DLD1 (cell line): ENCODE results near the gene CFAP46.
"Not testable (repeated sequence)": the region's sequence is repeated elsewhere in the genome, so short reads cannot be mapped to it uniquely, and the experiment has no call there.

Experiments used
- in situ Hi-C: cut with HindIII; loops from 2 replicates; pipeline ENCODE4 v1.10.0; 2017; ENCODE audit warnings: low sequenced_read_pairs

CFAP46 gene

DNA sequence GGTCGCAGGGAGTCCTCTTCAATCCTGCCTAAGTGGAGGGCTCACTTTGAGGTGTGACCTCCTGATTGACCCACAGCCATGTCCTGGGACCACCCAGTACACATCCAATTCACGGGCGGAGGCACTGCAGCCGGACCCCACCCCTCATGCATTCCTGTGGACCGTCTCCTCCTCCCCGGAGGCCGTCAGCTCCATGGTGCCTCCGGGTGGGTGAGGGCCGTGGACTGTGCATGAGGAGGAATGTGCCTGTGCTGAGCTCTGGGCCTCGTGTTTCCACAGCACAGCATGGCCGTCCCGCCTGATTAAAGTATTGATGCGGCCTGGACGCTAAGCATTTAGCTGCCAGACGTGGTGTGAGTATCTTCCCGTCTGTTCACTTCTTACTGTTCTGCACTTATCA is 52.8 kb downstream of the CFAP46 start:
- in situ Hi-C loops: no loop called here

GRCh38 chr10:132888898-132889490 is 53.4 kb downstream of the CFAP46 start:
- in situ Hi-C loops: no loop called here

- in situ Hi-C loops: not testable (repeated sequence)
Measured at GRCh38 chr10:132888446-132888845, 53.9 kb downstream of the CFAP46 start.

- in situ Hi-C loops: no loop called here
Measured at GRCh38 chr10:132886211-132887099, 55.9 kb downstream of the CFAP46 start.

DNA sequence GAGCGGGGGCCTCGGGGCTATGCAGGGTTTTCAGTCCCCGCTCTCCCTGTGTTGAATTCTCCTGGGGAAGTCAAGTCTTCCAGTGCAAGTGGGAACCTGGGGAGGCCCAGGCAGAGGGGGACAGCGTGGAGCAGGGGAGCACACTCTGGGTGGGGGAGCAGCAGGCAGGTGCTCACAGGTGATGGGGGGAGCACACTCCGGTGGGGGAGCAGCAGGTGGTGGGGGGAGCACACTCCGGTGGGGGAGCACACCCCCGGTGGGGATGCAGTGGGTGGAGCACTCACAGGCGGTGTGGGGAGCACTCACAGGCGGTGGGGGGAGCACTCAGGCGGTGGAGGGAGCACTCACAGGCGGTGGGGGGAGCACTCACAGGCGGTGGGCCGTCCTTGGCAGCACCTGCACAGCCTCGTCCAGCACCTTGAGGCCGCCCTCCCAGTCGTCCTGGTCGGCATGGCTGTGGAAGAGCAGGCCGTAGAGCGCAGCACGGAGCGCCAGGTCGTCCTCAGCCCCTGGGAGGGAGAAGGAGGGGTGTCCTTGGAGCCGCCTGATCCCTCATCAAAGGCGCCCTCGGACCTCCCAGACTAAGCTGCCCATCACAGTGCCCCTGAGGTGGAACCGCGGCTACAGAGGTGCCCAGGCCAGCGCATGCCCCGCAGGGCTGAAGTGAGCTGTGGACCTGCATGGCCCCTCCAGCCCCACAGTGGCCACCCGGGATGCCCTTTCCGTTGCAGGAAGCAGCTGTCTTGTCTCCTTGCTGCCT is 56.7 kb downstream of the CFAP46 start:
- in situ Hi-C loops: no loop called here

DNA sequence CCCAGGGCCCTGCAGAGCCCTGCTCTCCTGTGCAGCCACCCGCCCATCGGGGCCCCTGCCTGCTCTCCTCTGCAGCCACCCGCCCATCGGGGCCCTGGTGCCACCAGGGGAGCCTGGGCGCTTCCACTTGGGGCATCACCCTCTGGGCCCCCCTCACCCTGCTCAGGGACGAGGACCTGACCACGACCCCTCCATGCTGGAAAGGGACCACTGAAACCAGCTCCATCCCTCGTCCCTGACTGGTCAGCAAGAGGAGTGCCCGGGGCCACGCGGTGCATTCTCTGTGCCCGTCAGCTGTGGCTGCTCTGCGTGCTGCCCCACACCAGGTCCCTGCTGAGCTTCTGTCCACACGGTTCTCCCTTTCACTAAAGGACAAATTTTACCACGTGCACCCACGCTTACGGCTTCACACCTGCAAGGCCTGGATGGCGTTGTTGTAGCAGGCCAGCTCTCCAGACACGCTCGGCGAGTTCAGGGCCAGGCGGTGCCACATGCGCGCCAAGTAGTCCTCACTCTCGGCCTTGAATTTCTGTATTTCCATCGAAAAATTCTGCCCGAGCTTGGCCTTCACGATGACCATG is 57.6 kb downstream of the CFAP46 start:
- in situ Hi-C loops: no loop called here

DNA sequence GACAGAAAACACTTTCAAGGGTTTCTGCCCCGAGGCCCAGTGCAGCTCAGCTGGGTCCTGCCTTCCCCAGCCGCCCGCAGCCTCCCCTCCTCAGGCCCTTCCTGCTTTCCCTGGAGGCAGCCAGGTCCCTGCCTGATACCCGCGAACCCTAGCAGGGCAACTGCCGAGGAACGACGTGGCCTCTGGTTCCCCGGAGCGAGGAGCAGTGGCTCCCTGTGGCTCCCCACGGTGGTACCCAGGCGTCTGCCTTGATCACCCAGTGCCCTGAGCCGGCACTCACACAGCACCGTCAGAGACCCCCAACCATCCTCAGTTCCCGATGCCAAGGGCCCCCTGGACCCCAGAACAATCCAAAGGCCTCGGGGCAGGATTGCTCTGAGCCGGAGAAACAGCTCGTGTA is 58.3 kb downstream of the CFAP46 start:
- in situ Hi-C loops: no loop called here

DNA sequence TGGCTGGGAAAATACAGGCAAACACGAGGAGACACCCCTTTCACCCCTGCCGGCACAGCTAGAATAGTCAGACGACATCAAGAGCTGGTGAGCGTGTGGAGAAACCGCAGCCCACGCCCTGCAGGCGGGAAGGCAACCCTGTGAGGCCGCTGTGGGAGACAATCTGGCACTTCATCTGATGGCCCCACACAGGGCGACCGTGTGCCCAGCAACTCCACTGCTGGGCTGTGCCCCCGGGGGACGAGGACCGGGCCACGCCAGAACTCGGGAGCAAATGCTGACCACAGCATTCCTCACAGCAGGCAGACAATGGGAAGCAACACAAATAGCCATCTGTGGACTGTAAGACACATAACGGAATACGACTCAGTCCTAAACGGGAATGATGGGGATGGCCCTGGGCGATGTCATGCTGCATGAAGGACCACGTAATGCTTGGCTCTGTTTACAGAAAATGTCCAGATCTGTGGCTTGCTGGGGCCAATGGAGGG is 58.9 kb downstream of the CFAP46 start:
- in situ Hi-C loops: no loop called here

DNA sequence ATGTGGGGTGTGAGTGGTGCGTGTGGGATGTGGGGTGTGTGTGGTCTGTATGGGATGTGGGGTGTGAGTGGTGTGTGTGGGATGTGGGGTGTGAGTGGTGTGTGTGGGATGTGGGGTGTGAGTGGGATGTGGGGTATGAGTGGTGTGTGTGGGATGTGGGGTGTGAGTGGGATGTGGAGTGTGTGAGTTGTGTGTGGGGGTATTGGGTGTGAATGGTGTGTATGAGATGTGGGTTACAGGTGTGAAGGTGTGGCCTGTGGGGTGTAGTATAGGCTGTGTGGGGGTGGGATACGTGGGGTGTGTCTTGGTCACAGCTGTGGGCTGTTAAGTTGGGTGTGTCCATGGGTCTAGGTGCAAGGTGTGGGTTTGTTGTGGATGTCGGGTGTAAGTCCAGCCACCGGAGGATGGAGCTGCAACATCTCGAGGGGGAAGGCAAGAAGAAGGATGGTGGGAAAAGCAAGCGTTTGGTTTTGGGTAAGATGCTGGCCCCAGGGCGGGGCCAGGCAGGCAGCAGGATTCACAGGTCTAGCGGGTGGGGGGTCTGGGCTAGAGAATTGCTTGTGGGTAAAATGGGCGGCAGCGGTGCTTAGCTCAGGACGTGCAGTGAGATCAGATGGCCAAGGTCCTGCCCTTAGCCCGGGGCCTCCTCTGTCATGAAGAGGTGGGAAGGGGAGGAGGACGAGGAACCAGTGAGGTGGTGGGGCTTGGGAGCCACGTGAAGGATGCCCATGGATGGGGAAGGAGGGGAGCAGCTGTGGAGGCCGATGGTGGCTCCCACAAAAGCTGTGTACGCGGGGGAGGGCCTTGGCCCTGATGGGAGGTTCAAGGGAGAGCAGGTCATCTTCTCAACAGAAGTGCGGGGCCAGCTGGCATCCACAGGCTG is 60.1 kb downstream of the CFAP46 start:
- in situ Hi-C loops: no loop called here

DNA sequence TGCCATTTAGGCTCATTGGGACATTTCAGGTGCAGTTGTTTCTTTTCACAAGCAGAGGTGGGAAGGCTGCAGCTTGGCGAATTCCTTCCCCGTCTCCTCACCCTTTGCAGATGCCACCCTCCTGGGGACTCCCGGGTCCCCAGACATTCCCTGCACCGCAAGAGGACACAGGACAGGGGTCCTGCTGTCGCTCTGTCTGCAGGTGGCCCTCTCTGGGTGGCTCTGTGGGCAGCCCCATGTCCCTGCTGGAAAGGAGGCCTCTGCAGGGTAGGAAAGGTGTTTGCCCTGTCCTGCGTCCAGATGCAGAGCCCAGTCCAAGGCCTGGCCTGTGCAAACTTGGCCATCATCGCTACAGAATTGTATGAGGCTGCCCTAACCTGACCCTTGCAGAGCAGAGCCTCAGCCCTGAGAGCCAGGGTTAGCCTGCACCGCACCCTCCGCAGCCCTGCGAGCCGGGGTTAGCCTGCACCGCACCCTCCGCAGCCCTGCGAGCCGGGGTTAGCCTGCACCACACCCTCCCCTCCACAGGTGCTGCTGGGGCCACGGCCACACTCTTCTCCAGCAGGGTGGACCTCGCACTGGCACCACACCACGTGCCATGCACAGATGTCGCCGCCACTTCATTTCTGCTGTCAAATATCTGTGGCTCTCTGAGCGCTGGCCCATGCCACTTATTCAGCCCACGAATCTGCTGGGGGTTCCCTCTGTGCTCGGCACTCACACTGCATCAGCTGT is 61.0 kb downstream of the CFAP46 start:
- in situ Hi-C loops: no loop called here

GRCh38 chr10:132880128-132880981 is 62.0 kb downstream of the CFAP46 start:
- in situ Hi-C loops: no loop called here

GRCh38 chr10:132879408-132880127 is 62.8 kb downstream of the CFAP46 start:
- in situ Hi-C loops: loop anchor here (5.0 kb wide), 1 partner anchor 37 kb away; no protein-coding TSS in a partner anchor

- in situ Hi-C loops: loop anchor here (5.0 kb wide), 1 partner anchor 37 kb away; no protein-coding TSS in a partner anchor
Measured at GRCh38 chr10:132878730-132879407, 63.5 kb downstream of the CFAP46 start.

- in situ Hi-C loops: loop anchor here (5.0 kb wide), 1 partner anchor 36 kb away; no protein-coding TSS in a partner anchor
Measured at GRCh38 chr10:132878091-132878729, 64.2 kb downstream of the CFAP46 start.

DNA sequence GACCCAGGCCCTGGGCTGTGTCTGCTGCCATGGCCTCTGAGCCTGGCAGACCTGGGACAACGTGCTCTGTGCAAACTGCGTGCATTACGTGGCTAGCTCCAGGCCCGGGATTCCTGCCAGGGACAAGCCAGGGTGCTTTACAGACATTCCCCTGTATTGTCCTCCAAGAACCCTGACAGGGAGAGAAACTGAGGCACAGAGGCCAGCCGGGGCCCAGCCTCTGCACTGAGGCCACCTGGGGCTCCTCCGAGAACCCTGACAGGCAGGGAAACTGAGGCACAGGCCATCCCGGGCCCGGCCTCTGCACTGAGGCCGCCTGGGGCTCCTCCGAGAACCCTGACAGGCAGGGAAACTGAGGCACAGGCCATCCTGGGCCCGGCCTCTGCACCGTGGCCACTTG is 64.9 kb downstream of the CFAP46 start:
- in situ Hi-C loops: loop anchor here (5.0 kb wide), 1 partner anchor 35 kb away; no protein-coding TSS in a partner anchor

DNA sequence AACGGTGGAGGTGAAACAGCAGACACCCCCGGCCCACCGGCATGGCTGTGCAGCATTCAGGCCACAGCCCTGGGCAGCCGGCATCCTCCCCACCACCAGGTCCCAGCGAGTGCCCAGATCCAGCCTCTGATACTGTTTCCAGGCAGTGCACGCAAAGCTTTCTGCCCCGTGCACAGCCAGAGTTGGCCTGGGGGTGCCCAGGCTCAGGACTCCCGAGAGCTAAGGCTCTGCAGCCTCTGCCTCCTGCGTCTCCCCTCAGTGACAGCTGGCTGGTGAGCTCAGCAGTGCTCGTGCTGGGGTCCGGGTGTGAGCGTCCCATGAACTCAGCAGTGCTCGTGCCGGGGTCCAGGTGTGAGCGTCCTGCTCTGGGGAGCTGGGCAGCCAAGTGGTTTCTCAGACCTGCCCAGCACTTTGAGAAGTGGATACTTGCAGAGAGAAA is 65.4 kb downstream of the CFAP46 start:
- in situ Hi-C loops: loop anchor here (5.0 kb wide), 1 partner anchor 35 kb away; no protein-coding TSS in a partner anchor
